Kidney epithelial cell (primary cell): ENCODE data around the gene CPSF2. TPM values are rescaled to one million over a fixed set of nuclear protein-coding genes. Genes with fewer than 3 reads are reported as not detected.

Experiments
- DNase-seq: peaks from one replicate; pipeline ENCODE4 v3.0.0-alpha.2; 2010; ENCODE audit warnings: low read depth
- H3K27me3 ChIP-seq: 2 replicates; pipeline ENCODE4 v1.6.0; 2011; ENCODE audit warnings: low read length; ENCODE audit not compliant: control insufficient read depth, insufficient read depth
- H3K36me3 ChIP-seq: 2 replicates; pipeline ENCODE4 v1.5.1; 2011; ENCODE audit warnings: low read length; ENCODE audit not compliant: control insufficient read depth, insufficient read depth
- H3K4me3 ChIP-seq: 2 replicates; pipeline ENCODE4 v1.5.1; 2011; ENCODE audit warnings: low read depth, mild to moderate bottlenecking, control low read depth, low read length
- CTCF ChIP-seq: IDR thresholded peaks from 2 replicates; pipeline ENCODE4 v1.5.1; 2011; ENCODE audit warnings: mild to moderate bottlenecking, moderate library complexity, low read length, control low read depth, inconsistent platforms; ENCODE audit not compliant: insufficient read depth, poor library complexity, severe bottlenecking
- total RNA-seq: library from RNA; depleted of rRNA; stranded (reverse); fragments of >200 nt; gene quantifications from 2 replicates; pipeline ENCODE4 v1.2.3, GENCODE V29; 2015

Gene CPSF2
- total RNA-seq, 1 donor from 2014 or later = 56.7 TPM

GRCh38 chr14:92143309-92143708, 21.5 kb downstream of the CPSF2 start:
- Histone ChIP-seq H3K36me3 (peaks cover 1% of the 10 kb centered on the region), H3K4me3 (no peak overlapping the region), H3K27me3 (no peaks in the 10 kb centered on the region)
- DNase-seq = no peak
- no peak for TF ChIP-seq CTCF

DNA sequence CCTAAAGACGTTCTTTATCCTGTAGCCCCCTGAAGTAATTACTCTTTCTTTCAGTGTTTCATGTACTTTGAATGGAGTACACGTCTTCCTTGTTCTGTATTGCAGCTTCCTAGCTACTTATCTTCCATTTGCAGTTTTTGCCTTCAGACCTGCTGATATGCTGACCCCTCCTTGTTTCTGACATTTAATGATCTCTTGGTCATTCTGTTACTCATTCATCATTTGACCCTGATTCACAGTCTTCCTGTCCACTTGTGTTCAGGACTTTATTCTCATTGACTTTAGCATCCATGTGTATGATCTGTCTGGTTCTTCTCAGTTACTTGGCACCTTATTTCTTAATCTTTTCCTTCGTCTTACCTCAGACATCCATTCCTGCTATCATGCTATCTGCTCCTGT, 22.2 kb downstream of the CPSF2 start:
- Histone ChIP-seq H3K36me3 (peaks cover 1% of the 10 kb centered on the region), H3K4me3 (no peak overlapping the region), H3K27me3 (no peaks in the 10 kb centered on the region)
- no peak for DNase-seq
- TF ChIP-seq CTCF = no peak

- Histone ChIP-seq H3K4me3 (no peak overlapping the region), H3K36me3 (peaks cover 1% of the 10 kb centered on the region), H3K27me3 (no peaks in the 10 kb centered on the region)
- TF ChIP-seq CTCF = no peak
- no peak for DNase-seq
Measured at GRCh38 chr14:92144708-92145107, 22.9 kb downstream of the CPSF2 start.

DNA sequence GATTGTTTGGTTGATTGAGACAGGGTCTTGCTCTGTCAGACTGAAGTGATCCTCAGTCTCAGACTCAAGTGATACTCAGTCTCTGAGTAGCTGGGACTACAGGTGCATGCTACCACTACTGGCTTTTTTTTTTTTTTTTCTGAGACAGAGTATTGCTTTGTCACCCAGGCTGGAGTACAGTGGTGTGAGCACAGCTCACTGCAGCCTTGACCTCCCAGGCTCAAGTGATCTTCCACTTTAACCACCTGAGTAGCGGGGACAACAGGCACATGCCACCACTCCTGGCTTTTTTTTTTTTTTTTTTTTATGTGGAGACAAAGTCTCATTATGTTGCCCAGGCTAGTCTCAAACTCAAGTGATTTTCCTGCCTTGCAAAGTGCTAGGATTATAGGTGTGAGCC, 31.8 kb downstream of the CPSF2 start:
- no peaks in the 10 kb centered on the region for H3K36me3 ChIP-seq
- no peak for TF ChIP-seq CTCF
- no peak overlapping the region for H3K4me3 ChIP-seq
- no peak for DNase-seq
- no peaks in the 10 kb centered on the region for H3K27me3 ChIP-seq

- TF ChIP-seq CTCF = no peak
- no peaks in the 10 kb centered on the region for H3K27me3 ChIP-seq
- DNase-seq = no peak
- H3K36me3 ChIP-seq = no peaks in the 10 kb centered on the region
- H3K4me3 ChIP-seq = no peak overlapping the region
Measured at GRCh38 chr14:92154283-92154942, 32.6 kb downstream of the CPSF2 start.

DNA sequence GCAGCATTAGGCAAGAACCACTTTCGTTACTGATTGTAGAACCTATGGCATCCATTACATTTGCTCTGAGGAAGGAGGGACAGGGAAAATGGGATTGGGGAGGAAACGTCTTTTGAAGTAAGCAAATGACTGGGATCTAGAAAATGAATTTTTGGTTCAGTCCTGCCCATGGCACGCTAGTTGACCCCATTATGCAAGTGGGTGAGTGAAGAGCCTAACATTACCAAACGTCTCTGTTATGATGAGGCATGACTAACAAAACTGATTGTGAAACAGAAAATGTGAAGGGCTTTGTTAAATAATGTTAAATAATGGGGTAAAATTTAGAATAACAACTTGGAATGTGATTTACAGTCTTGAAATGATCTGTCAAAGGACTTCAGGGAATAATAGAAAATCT, 38.9 kb downstream of the CPSF2 start:
- TF ChIP-seq CTCF = no peak
- no peak overlapping the region for H3K4me3 ChIP-seq
- DNase-seq = no peak
- no peaks in the 10 kb centered on the region for H3K27me3 ChIP-seq
- no peaks in the 10 kb centered on the region for H3K36me3 ChIP-seq
